Measurements from ENCODE around the gene CAMK2A. TPM values are rescaled to one million over a fixed set of nuclear protein-coding genes. Genes with fewer than 3 reads are reported as not detected.

CAMK2A gene
- total and polyA plus RNA-seq, 2 experiments from 2014 or later = 0.18 TPM; not detected in 1

DNA sequence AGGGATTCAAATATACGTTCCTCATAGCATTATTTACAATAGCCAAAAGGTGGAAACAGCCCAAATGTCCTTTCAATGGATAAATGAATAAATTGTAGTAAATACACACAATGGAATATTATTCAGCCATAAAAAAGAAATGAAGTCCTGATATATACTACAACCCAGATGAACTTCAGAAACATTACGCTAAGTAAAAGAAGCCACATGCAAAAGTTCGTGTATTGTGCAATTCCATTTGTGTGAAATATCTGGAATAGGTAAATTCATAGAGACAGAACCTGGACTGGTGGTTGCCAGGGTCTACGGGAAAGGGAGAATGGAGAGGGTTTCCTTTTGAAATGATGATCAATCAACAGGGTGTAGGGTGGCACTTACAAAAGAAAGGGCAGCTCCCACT, 25.7 kb upstream of the CAMK2A start:
- H3K27ac Mint-ChIP-seq = no peak overlapping the region
- no peaks in the 10 kb centered on the region for H3K36me3 Mint-ChIP-seq (ENCODE audit: low read depth)
- Histone ChIP-seq H3K4me3 (no peak overlapping the region), H2AFZ (no peak overlapping the region), H4K20me1 (replicated peaks; ENCODE audit: insufficient read depth) (no peaks in the 10 kb centered on the region), H3K27me3 (ENCODE audit: insufficient read depth) (no peaks in the 10 kb centered on the region), H3K79me2 (replicated peaks; ENCODE audit: insufficient read depth) (no peaks in the 10 kb centered on the region), H3F3A (replicated peaks; ENCODE audit: low read depth) (no peaks in the 10 kb centered on the region), H3K4me2 (no peak overlapping the region), H3K9me2 (ENCODE audit: insufficient read depth) (no peaks in the 10 kb centered on the region), H3K4me1 (ENCODE audit: insufficient read depth) (no peaks in the 10 kb centered on the region), H3K27ac (ENCODE audit: low read depth) (no peak overlapping the region), H3K36me3 (ENCODE audit: insufficient read depth) (no peaks in the 10 kb centered on the region)
- ATAC-seq (no peak), DNase-seq (ENCODE audit: low spot score) (no peak)
- peaks cover 9% of the 10 kb centered on the region for H3K27me3 Mint-ChIP-seq (ENCODE audit: insufficient read depth, low read depth, poor library complexity)
- H3K9me3 Mint-ChIP-seq = no peaks in the 10 kb centered on the region
- peaks cover 16% of the 10 kb centered on the region for H3K4me1 Mint-ChIP-seq
- no peak for TF ChIP-seq NANOG (IDR thresholded peaks at IDR 0.05; ENCODE audit: borderline replicate concordance)
- no peak for TF ChIP-seq CREB1 (CRISPR knock-in tag; IDR thresholded peaks at IDR 0.05; ENCODE audit: low read depth)
- TF ChIP-seq EZH2 (IDR thresholded peaks at IDR 0.05; ENCODE audit: low read depth, unreplicated experiment) = no peak
- no peak for TF ChIP-seq STAT1 (IDR thresholded peaks at IDR 0.05; ENCODE audit: unreplicated experiment)
- TF ChIP-seq, protein P1, sequence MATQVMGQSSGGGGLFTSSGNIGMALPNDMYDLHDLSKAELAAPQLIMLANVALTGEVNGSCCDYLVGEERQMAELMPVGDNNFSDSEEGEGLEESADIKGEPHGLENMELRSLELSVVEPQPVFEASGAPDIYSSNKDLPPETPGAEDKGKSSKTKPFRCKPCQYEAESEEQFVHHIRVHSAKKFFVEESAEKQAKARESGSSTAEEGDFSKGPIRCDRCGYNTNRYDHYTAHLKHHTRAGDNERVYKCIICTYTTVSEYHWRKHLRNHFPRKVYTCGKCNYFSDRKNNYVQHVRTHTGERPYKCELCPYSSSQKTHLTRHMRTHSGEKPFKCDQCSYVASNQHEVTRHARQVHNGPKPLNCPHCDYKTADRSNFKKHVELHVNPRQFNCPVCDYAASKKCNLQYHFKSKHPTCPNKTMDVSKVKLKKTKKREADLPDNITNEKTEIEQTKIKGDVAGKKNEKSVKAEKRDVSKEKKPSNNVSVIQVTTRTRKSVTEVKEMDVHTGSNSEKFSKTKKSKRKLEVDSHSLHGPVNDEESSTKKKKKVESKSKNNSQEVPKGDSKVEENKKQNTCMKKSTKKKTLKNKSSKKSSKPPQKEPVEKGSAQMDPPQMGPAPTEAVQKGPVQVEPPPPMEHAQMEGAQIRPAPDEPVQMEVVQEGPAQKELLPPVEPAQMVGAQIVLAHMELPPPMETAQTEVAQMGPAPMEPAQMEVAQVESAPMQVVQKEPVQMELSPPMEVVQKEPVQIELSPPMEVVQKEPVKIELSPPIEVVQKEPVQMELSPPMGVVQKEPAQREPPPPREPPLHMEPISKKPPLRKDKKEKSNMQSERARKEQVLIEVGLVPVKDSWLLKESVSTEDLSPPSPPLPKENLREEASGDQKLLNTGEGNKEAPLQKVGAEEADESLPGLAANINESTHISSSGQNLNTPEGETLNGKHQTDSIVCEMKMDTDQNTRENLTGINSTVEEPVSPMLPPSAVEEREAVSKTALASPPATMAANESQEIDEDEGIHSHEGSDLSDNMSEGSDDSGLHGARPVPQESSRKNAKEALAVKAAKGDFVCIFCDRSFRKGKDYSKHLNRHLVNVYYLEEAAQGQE (IDR thresholded peaks at IDR 0.05; ENCODE audit: unreplicated experiment) = no peak
- no peak for TF ChIP-seq ZNF114 (CRISPR knock-in tag; IDR thresholded peaks at IDR 0.05)
- TF ChIP-seq, protein P2, sequence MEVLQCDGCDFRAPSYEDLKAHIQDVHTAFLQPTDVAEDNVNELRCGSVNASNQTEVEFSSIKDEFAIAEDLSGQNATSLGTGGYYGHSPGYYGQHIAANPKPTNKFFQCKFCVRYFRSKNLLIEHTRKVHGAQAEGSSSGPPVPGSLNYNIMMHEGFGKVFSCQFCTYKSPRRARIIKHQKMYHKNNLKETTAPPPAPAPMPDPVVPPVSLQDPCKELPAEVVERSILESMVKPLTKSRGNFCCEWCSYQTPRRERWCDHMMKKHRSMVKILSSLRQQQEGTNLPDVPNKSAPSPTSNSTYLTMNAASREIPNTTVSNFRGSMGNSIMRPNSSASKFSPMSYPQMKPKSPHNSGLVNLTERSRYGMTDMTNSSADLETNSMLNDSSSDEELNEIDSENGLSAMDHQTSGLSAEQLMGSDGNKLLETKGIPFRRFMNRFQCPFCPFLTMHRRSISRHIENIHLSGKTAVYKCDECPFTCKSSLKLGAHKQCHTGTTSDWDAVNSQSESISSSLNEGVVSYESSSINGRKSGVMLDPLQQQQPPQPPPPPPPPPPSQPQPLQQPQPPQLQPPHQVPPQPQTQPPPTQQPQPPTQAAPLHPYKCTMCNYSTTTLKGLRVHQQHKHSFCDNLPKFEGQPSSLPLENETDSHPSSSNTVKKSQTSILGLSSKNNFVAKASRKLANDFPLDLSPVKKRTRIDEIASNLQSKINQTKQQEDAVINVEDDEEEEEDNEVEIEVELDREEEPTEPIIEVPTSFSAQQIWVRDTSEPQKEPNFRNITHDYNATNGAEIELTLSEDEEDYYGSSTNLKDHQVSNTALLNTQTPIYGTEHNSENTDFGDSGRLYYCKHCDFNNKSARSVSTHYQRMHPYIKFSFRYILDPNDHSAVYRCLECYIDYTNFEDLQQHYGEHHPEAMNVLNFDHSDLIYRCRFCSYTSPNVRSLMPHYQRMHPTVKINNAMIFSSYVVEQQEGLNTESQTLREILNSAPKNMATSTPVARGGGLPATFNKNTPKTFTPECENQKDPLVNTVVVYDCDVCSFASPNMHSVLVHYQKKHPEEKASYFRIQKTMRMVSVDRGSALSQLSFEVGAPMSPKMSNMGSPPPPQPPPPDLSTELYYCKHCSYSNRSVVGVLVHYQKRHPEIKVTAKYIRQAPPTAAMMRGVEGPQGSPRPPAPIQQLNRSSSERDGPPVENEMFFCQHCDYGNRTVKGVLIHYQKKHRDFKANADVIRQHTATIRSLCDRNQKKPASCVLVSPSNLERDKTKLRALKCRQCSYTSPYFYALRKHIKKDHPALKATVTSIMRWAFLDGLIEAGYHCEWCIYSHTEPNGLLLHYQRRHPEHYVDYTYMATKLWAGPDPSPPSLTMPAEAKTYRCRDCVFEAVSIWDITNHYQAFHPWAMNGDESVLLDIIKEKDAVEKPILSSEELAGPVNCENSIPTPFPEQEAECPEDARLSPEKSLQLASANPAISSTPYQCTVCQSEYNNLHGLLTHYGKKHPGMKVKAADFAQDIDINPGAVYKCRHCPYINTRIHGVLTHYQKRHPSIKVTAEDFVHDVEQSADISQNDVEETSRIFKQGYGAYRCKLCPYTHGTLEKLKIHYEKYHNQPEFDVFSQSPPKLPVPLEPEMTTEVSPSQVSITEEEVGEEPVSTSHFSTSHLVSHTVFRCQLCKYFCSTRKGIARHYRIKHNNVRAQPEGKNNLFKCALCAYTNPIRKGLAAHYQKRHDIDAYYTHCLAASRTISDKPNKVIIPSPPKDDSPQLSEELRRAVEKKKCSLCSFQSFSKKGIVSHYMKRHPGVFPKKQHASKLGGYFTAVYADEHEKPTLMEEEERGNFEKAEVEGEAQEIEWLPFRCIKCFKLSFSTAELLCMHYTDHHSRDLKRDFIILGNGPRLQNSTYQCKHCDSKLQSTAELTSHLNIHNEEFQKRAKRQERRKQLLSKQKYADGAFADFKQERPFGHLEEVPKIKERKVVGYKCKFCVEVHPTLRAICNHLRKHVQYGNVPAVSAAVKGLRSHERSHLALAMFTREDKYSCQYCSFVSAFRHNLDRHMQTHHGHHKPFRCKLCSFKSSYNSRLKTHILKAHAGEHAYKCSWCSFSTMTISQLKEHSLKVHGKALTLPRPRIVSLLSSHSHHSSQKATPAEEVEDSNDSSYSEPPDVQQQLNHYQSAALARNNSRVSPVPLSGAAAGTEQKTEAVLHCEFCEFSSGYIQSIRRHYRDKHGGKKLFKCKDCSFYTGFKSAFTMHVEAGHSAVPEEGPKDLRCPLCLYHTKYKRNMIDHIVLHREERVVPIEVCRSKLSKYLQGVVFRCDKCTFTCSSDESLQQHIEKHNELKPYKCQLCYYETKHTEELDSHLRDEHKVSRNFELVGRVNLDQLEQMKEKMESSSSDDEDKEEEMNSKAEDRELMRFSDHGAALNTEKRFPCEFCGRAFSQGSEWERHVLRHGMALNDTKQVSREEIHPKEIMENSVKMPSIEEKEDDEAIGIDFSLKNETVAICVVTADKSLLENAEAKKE (CRISPR knock-in tag; IDR thresholded peaks at IDR 0.05) = no peak
- no peak for TF ChIP-seq JUNB (IDR thresholded peaks at IDR 0.05; ENCODE audit: unreplicated experiment)
- TF ChIP-seq, protein P3, sequence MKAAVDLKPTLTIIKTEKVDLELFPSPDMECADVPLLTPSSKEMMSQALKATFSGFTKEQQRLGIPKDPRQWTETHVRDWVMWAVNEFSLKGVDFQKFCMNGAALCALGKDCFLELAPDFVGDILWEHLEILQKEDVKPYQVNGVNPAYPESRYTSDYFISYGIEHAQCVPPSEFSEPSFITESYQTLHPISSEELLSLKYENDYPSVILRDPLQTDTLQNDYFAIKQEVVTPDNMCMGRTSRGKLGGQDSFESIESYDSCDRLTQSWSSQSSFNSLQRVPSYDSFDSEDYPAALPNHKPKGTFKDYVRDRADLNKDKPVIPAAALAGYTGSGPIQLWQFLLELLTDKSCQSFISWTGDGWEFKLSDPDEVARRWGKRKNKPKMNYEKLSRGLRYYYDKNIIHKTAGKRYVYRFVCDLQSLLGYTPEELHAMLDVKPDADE (IDR thresholded peaks at IDR 0.05) = no peak
- no peak for TF ChIP-seq ZNF331 (CRISPR knock-in tag; IDR thresholded peaks at IDR 0.05; ENCODE audit: low read depth)
- TF ChIP-seq, protein P4, sequence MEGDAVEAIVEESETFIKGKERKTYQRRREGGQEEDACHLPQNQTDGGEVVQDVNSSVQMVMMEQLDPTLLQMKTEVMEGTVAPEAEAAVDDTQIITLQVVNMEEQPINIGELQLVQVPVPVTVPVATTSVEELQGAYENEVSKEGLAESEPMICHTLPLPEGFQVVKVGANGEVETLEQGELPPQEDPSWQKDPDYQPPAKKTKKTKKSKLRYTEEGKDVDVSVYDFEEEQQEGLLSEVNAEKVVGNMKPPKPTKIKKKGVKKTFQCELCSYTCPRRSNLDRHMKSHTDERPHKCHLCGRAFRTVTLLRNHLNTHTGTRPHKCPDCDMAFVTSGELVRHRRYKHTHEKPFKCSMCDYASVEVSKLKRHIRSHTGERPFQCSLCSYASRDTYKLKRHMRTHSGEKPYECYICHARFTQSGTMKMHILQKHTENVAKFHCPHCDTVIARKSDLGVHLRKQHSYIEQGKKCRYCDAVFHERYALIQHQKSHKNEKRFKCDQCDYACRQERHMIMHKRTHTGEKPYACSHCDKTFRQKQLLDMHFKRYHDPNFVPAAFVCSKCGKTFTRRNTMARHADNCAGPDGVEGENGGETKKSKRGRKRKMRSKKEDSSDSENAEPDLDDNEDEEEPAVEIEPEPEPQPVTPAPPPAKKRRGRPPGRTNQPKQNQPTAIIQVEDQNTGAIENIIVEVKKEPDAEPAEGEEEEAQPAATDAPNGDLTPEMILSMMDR (conservative IDR thresholded peaks at IDR 0.05; ENCODE audit: low read depth in 2 of 2) = no peak
- no peak overlapping the region for H3K4me3 Mint-ChIP-seq
